ENCODE data around the gene BLOC1S6. TPM values are rescaled to one million over a fixed set of nuclear protein-coding genes. Genes with fewer than 3 reads are reported as not detected.

BLOC1S6 gene
- total and polyA plus RNA-seq, 10 donors, result 18.6 to 67.3 (median 47.8) TPM

DNA sequence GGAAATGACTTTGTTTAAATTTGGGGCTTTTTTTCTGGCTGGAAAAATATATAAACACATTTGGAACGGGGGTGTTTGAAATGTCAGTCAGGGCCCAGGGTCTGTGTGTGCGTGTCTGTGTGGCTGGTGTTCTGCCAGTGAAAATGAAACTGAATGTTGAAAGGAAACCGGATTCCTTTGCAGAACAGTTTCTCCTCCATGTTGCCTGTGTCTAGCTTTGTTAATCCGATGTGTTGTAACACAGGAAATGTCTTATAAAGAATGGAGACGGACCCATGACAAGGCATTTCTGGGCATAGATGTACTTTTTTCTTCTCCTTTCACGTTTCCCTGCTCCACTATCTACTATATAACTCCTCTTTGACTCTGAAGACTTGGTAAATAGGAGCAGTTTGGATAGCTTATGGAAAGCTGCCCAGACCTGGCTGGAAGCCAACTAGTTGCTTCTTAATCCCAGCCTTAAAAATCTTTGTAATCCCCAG lies 50.4 kb downstream of the BLOC1S6 start:
- 0 to 1% (median 0%) methylated on average over 6 of the region's 6 CpGs for WGBS, 5 donors
- peak overlapping the region in 5 of 8 donors; percentile 1 to 96 (median 80) for H3K4me3 ChIP-seq
- TF ChIP-seq CTCF (IDR thresholded peaks at IDR 0.05 in 8 of 11, conservative IDR thresholded peaks at IDR 0.05 in 3 of 11) (no peak), POLR2A (IDR thresholded peaks at IDR 0.05) (no peak), POLR2AphosphoS5 (IDR thresholded peaks at IDR 0.05) (peak in 1 of 3 donors; percentile 81)
- H3K27ac ChIP-seq, result peak overlapping the region; percentile 80 to 99 (median 93)
- peaks cover 0 to 6% (median 0%) of the 10 kb centered on the region in 6 donors for H3K36me3 ChIP-seq
- no peaks in the 10 kb centered on the region for H3K9me3 ChIP-seq
- H3K27me3 ChIP-seq (replicated peaks in 1 of 7), result no peaks in the 10 kb centered on the region
- no peak for DNase-seq
- intact Hi-C loops (cut with DNase I; ENCODE audit: low total_unique reads), result no loop called here
- H3K4me1 ChIP-seq, result peaks cover 32 to 84% (median 65%) of the 10 kb centered on the region in 6 donors

GRCh38 chr15:45640616-45641015 lies 53.4 kb downstream of the BLOC1S6 start:
- intact Hi-C loops (cut with DNase I; ENCODE audit: low total_unique reads), result no loop called here
- H3K4me1 ChIP-seq, result peaks cover 36 to 100% (median 84%) of the 10 kb centered on the region in 6 donors
- 30 to 85% (median 68%) methylated on average over 2 of the region's 2 CpGs for WGBS, 5 donors
- no peak for DNase-seq
- TF ChIP-seq CTCF (IDR thresholded peaks at IDR 0.05 in 8 of 11, conservative IDR thresholded peaks at IDR 0.05 in 3 of 11), result no peak
- no peak for TF ChIP-seq POLR2AphosphoS5 (IDR thresholded peaks at IDR 0.05)
- no peak for TF ChIP-seq POLR2A (IDR thresholded peaks at IDR 0.05)
- H3K27me3 ChIP-seq (replicated peaks in 1 of 7), result no peaks in the 10 kb centered on the region
- peak overlapping the region in 5 of 8 donors; percentile 51 to 99 (median 98) for H3K27ac ChIP-seq
- H3K4me3 ChIP-seq, result no peak overlapping the region
- H3K36me3 ChIP-seq, result peaks cover 0 to 12% (median 0%) of the 10 kb centered on the region in 6 donors
- H3K9me3 ChIP-seq, result no peaks in the 10 kb centered on the region

DNA sequence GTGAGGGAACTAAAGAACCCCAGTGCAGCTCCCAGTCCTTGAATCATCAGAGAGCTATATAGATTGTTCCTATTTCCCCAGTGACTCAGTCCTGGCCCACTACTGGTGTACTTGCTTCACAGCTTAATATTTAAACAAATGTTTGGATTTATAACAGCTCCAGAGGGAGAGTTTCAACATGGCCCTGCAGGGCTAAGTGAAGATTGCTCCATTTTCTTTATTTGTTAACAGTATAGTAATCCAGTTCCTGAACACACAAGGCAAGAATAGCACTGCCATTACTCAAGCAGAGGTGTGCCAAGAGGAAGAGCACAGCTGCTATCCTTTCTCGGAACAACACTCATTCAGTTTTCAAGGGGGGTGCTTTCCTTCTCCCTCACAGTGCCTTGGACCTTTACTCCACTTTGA lies 54.2 kb downstream of the BLOC1S6 start:
- WGBS, 5 donors, result 26 to 81% (median 59%) methylated on average over 1 of the region's 1 CpG
- Histone ChIP-seq H3K36me3 (peaks cover 0 to 15% (median 0%) of the 10 kb centered on the region in 6 donors), H3K27ac (peak overlapping the region in 7 of 8 donors; percentile 47 to 99 (median 69)), H3K4me3 (peak overlapping the region in 1 of 8 donors; percentile 0), H3K27me3 (replicated peaks in 1 of 7) (no peaks in the 10 kb centered on the region), H3K4me1 (peaks cover 28 to 100% (median 84%) of the 10 kb centered on the region in 6 donors), H3K9me3 (no peaks in the 10 kb centered on the region)
- TF ChIP-seq POLR2AphosphoS5 (IDR thresholded peaks at IDR 0.05) (peak in 1 of 3 donors; percentile 70), POLR2A (IDR thresholded peaks at IDR 0.05) (no peak)
- intact Hi-C loops (cut with DNase I; ENCODE audit: low total_unique reads), result no loop called here
- no peak for DNase-seq

- Histone ChIP-seq H3K9me3 (no peaks in the 10 kb centered on the region), H3K27ac (peak overlapping the region in 7 of 8 donors; percentile 47 to 99 (median 69)), H3K4me3 (peak overlapping the region in 1 of 8 donors; percentile 0), H3K36me3 (peaks cover 0 to 15% (median 0%) of the 10 kb centered on the region in 6 donors), H3K27me3 (replicated peaks in 1 of 7) (no peaks in the 10 kb centered on the region), H3K4me1 (peaks cover 20 to 100% (median 79%) of the 10 kb centered on the region in 6 donors)
- DNase-seq, result no peak
- WGBS, 5 donors, result 47 to 79% (median 59%) methylated on average over 7 of the region's 7 CpGs
- no peak for TF ChIP-seq POLR2A (IDR thresholded peaks at IDR 0.05)
- no peak for TF ChIP-seq CTCF (IDR thresholded peaks at IDR 0.05 in 8 of 11, conservative IDR thresholded peaks at IDR 0.05 in 3 of 11)
- no peak for TF ChIP-seq POLR2AphosphoS5 (IDR thresholded peaks at IDR 0.05)
- intact Hi-C loops (cut with DNase I; ENCODE audit: low total_unique reads), result no loop called here
Measured at GRCh38 chr15:45641999-45642932, 55.1 kb downstream of the BLOC1S6 start.
